Measurements from ENCODE around the gene ZNF644.
A peak's percentile ranks its signal among the peaks of the same experiment; 100 is the strongest.
"Not testable (repeated sequence)": the region's sequence is repeated elsewhere in the genome, so short reads cannot be mapped to it uniquely, and the experiment has no call there.

ZNF644 gene
- total RNA-seq = 201 to 212 reads per million in 2 donors

GRCh38 chr1:91021686-91022517 lies at the start of gene ZNF644:
TSS of gene ZNF644 (minus strand) at chr1:91022035. CDS start at chr1:90982353, 39,682 bp downstream.
- DNase-seq = peak; percentile 84

GRCh38 chr1:91070298-91070697 lies 48.5 kb upstream of the ZNF644 start:
- no peak for DNase-seq

GRCh38 chr1:91066538-91066937 lies 44.7 kb upstream of the ZNF644 start:
- no peak for DNase-seq

GRCh38 chr1:91065337-91065736 lies 43.5 kb upstream of the ZNF644 start:
- no peak for DNase-seq

GRCh38 chr1:91063403-91063802 lies 41.6 kb upstream of the ZNF644 start:
- not testable (repeated sequence) for DNase-seq

GRCh38 chr1:91059157-91059556 lies 37.3 kb upstream of the ZNF644 start:
- no peak for DNase-seq

- no peak for DNase-seq
These were observed 35.9 kb upstream of the ZNF644 start for GRCh38 chr1:91057784-91058183.

GRCh38 chr1:91054780-91055481 lies 33.1 kb upstream of the ZNF644 start:
- DNase-seq = no peak

GRCh38 chr1:91053630-91054029 lies 31.8 kb upstream of the ZNF644 start:
- DNase-seq = no peak

GRCh38 chr1:91049551-91049950 lies 27.7 kb upstream of the ZNF644 start:
- not testable (repeated sequence) for DNase-seq

GRCh38 chr1:91046766-91047165 lies 24.9 kb upstream of the ZNF644 start:
- DNase-seq = no peak

- no peak for DNase-seq
These were observed 23.4 kb upstream of the ZNF644 start for GRCh38 chr1:91045284-91045683.

- not testable (repeated sequence) for DNase-seq
These were observed 22.9 kb upstream of the ZNF644 start for GRCh38 chr1:91044776-91045175.

- not testable (repeated sequence) for DNase-seq
These were observed 20.5 kb upstream of the ZNF644 start for GRCh38 chr1:91042372-91042771.

GRCh38 chr1:91038582-91038981 lies 16.7 kb upstream of the ZNF644 start:
- no peak for DNase-seq

- DNase-seq = no peak
These were observed 15.3 kb upstream of the ZNF644 start for GRCh38 chr1:91036894-91037829.

GRCh38 chr1:91032349-91032748 lies 10.5 kb upstream of the ZNF644 start:
- no peak for DNase-seq

- no peak for DNase-seq
These were observed 9.2 kb upstream of the ZNF644 start for GRCh38 chr1:91031081-91031480.

- no peak for DNase-seq
These were observed 4.9 kb upstream of the ZNF644 start for GRCh38 chr1:91026777-91027176.

GRCh38 chr1:91026320-91026719 lies 4.5 kb upstream of the ZNF644 start:
- DNase-seq = no peak

GRCh38 chr1:91024481-91025119 lies 2.8 kb upstream of the ZNF644 start:
- DNase-seq = no peak

GRCh38 chr1:91022518-91022929 lies 689 bp upstream of the ZNF644 start:
- DNase-seq = no peak
